Left ventricle myocardium inferior (tissue), 1 donor: ENCODE data around the gene GPR162. TPM values are rescaled to one million over a fixed set of nuclear protein-coding genes. Genes with fewer than 3 reads are reported as not detected.

Experiments used
- DNase-seq: peaks from one replicate; pipeline ENCODE4 v3.0.0-alpha.2; 2020
- H3K27ac ChIP-seq: fragments of 200-600 bp; replicated peaks from 2 replicates; pipeline ENCODE4 v1.8.0; 2021
- H3K27me3 ChIP-seq: fragments of 200-600 bp; 2 replicates; pipeline ENCODE4 v1.8.0; 2021; ENCODE audit warnings: low read depth
- H3K36me3 ChIP-seq: fragments of 200-600 bp; 2 replicates; pipeline ENCODE4 v1.8.0; 2021
- H3K4me1 ChIP-seq: fragments of 200-600 bp; 2 replicates; pipeline ENCODE4 v1.8.0; 2021
- H3K4me3 ChIP-seq: fragments of 200-600 bp; 2 replicates; pipeline ENCODE4 v1.8.0; 2021; ENCODE audit warnings: mild to moderate bottlenecking, moderate library complexity
- H3K9me3 ChIP-seq: fragments of 200-600 bp; replicated peaks from 2 replicates; pipeline ENCODE4 v1.8.0; 2021
- CTCF ChIP-seq: fragments of 200-600 bp; IDR thresholded peaks from 2 replicates; pipeline ENCODE4 v1.8.0; 2021; ENCODE audit warnings: antibody characterized with exemption, mild to moderate bottlenecking, borderline replicate concordance
- intact Hi-C: fragments of 100-400 bp; cut with micrococcal nuclease; formaldehyde crosslinking; loops from one replicate; pipeline ENCODE4 v1.11.0; 2022
- total RNA-seq: library from RNA; stranded (reverse); fragmentation: NEBNext Ultra II Directional; extraction: Animal tissue kit (Norgen Biotek cat#: 25700); gene quantifications from one replicate; pipeline ENCODE4 v1.2.1, GENCODE V29; 2021
- donor health status: DM: no; HTN: yes; CAD: no; lungs with severe emphysema.

Gene GPR162
- total RNA-seq, 1 donor from 2014 or later, result 6.5 TPM

- intact Hi-C loops, result no loop called here
- Histone ChIP-seq H3K36me3 (no peaks in the 10 kb centered on the region), H3K4me1 (peaks cover 12% of the 10 kb centered on the region), H3K9me3 (no peaks in the 10 kb centered on the region), H3K4me3 (no peak overlapping the region), H3K27me3 (peaks cover 26% of the 10 kb centered on the region), H3K27ac (no peak overlapping the region)
- no peak for DNase-seq
- no peak for TF ChIP-seq CTCF
Measured at GRCh38 chr12:6817098-6817497, 4.5 kb upstream of the GPR162 start.

GRCh38 chr12:6817662-6818157, 3.9 kb upstream of the GPR162 start:
- H3K27ac ChIP-seq, result no peak overlapping the region
- intact Hi-C loops, result no loop called here
- peaks cover 28% of the 10 kb centered on the region for H3K27me3 ChIP-seq
- no peaks in the 10 kb centered on the region for H3K36me3 ChIP-seq
- H3K9me3 ChIP-seq, result no peaks in the 10 kb centered on the region
- no peak overlapping the region for H3K4me3 ChIP-seq
- DNase-seq, result no peak
- H3K4me1 ChIP-seq, result peaks cover 16% of the 10 kb centered on the region
- TF ChIP-seq CTCF, result no peak

GRCh38 chr12:6818222-6818621, 3.4 kb upstream of the GPR162 start:
- Histone ChIP-seq H3K4me3 (no peak overlapping the region), H3K9me3 (no peaks in the 10 kb centered on the region), H3K4me1 (peaks cover 16% of the 10 kb centered on the region), H3K36me3 (no peaks in the 10 kb centered on the region), H3K27me3 (peaks cover 31% of the 10 kb centered on the region), H3K27ac (no peak overlapping the region)
- no peak for TF ChIP-seq CTCF
- DNase-seq, result no peak
- intact Hi-C loops, result no loop called here

- DNase-seq, result no peak
- intact Hi-C loops, result no loop called here
- no peaks in the 10 kb centered on the region for H3K9me3 ChIP-seq
- peaks cover 31% of the 10 kb centered on the region for H3K27me3 ChIP-seq
- H3K27ac ChIP-seq, result no peak overlapping the region
- peaks cover 16% of the 10 kb centered on the region for H3K4me1 ChIP-seq
- TF ChIP-seq CTCF, result no peak
- no peaks in the 10 kb centered on the region for H3K36me3 ChIP-seq
- H3K4me3 ChIP-seq, result no peak overlapping the region
Measured at GRCh38 chr12:6818645-6819044, 3.0 kb upstream of the GPR162 start.

GRCh38 chr12:6819106-6820030, 2.3 kb upstream of the GPR162 start:
- H3K4me3 ChIP-seq, result no peak overlapping the region
- H3K9me3 ChIP-seq, result no peaks in the 10 kb centered on the region
- intact Hi-C loops, result no loop called here
- H3K27me3 ChIP-seq, result peaks cover 30% of the 10 kb centered on the region
- no peak for TF ChIP-seq CTCF
- H3K4me1 ChIP-seq, result peaks cover 16% of the 10 kb centered on the region
- no peaks in the 10 kb centered on the region for H3K36me3 ChIP-seq
- no peak overlapping the region for H3K27ac ChIP-seq
- no peak for DNase-seq
